HepG2 (cell line): ENCODE results near the gene KCNG4. TPM values are rescaled to one million over a fixed set of nuclear protein-coding genes. Genes with fewer than 3 reads are reported as not detected.

ENCODE experiments used
- ATAC-seq: fragments of 200-7000 bp; cut with Tn5 transposase; 3 replicates; pipeline ENCODE4 v1.9.1; 2020; ENCODE audit warnings: mild to moderate bottlenecking, moderate library complexity
- BruUV-seq: library from RNA; stranded (reverse); fragments of 400-500 nt; replicated peaks from 2 replicates; lab custom pipeline; 2021; lab: Mats Ljungman, UMichigan
- CTCF ChIA-PET: fragments of 300-600 bp; formaldehyde crosslinking; extraction: SDS; loops from one replicate; lab custom pipeline; 2021; ENCODE audit warnings: low total read pairs, inconsistent platforms, low intra/inter-chr PET ratio; lab: Yijun Ruan, JAX
- POLR2A ChIA-PET: fragments of 350-600 bp; sonication (Branson Sonifier 250); formaldehyde crosslinking; loops from one replicate; lab custom pipeline; 2020; ENCODE audit warnings: antibody characterized with exemption, inconsistent platforms; lab: Yijun Ruan, JAX
- DNase-seq: peaks from one replicate; pipeline ENCODE4 v3.0.0-alpha.2; 2015; ENCODE audit warnings: low spot score
- FAIRE-seq: peaks from 3 replicates; lab custom pipeline; 2011; peaks lifted over from hg19 to GRCh38; lab: Jason Lieb, UNC
- H2AFZ ChIP-seq: one replicate; pipeline ENCODE4 v1.6.1; 2011; ENCODE audit warnings: low read length, inconsistent platforms
- H3K27ac ChIP-seq: fragments of 300-600 bp; 3 replicates; pipeline ENCODE4 v1.8.0; 2011; ENCODE audit warnings: mixed run types, mild to moderate bottlenecking, mixed read lengths, low read length, inconsistent platforms; ENCODE audit not compliant: insufficient read depth; ENCODE audit errors: extremely low read length
- H3K27me3 ChIP-seq, 2 experiments: fragments of 200-600 bp in 1 of 2; 2 replicates in 1 of 2; 3 replicates in 1 of 2; pipeline versions ENCODE4 v1.6.0 to v1.8.0; 2011; ENCODE audit warnings: low read length in 2 of 2, mild to moderate bottlenecking in 2 of 2, moderate library complexity in 2 of 2, inconsistent platforms in 1 of 2; ENCODE audit not compliant: insufficient read depth in 2 of 2, control insufficient read depth in 1 of 2
- H3K36me3 ChIP-seq, 2 experiments: fragments of 200-600 bp in 1 of 2; replicated peaks in 1 of 2; 2 replicates in 1 of 2; 3 replicates in 1 of 2; pipeline versions ENCODE4 v1.5.1 to v1.8.0; 2011; ENCODE audit warnings: low read length in 2 of 2, inconsistent platforms in 1 of 2; ENCODE audit not compliant: insufficient read depth in 2 of 2, control insufficient read depth in 1 of 2
- H3K4me1 ChIP-seq: 2 replicates; pipeline ENCODE4 v1.5.1; 2012; ENCODE audit warnings: low read length, inconsistent platforms; ENCODE audit not compliant: insufficient read depth
- H3K4me2 ChIP-seq: 2 replicates; pipeline ENCODE4 v1.6.0; 2011; ENCODE audit warnings: low read depth, low read length, inconsistent platforms
- H3K4me3 ChIP-seq, 3 experiments: fragments of 200-600 bp in 1 of 3; sonication (generic), shearing (Covaris generic) in 1 of 3; replicated peaks in 1 of 3; 2 replicates each; pipeline ENCODE4 v1.5.1; 2011 to 2016; ENCODE audit warnings: low read length in 3 of 3, inconsistent platforms in 2 of 3, low read depth in 2 of 3, mild to moderate bottlenecking in 2 of 3, control low read depth in 1 of 3, mixed read lengths in 1 of 3; ENCODE audit not compliant: insufficient read depth in 1 of 3
- H3K79me2 ChIP-seq: one replicate; pipeline ENCODE4 v1.6.1; 2011; ENCODE audit warnings: low read length, inconsistent platforms; ENCODE audit not compliant: insufficient read depth
- H3K9ac ChIP-seq: 2 replicates; pipeline ENCODE4 v1.6.0; 2011; ENCODE audit warnings: mild to moderate bottlenecking, low read depth, low read length, inconsistent platforms; ENCODE audit not compliant: insufficient read depth
- H3K9me3 ChIP-seq: 2 replicates; pipeline ENCODE4 v1.5.1; 2012; ENCODE audit warnings: mild to moderate bottlenecking, low read length
- H4K20me1 ChIP-seq: 2 replicates; pipeline ENCODE4 v1.6.0; 2011; ENCODE audit warnings: inconsistent platforms, mild to moderate bottlenecking, low read length, moderate library complexity; ENCODE audit not compliant: insufficient read depth
- CBX2 ChIP-seq, 2 experiments: fragments of 200-600 bp in 1 of 2; sonication (generic); formaldehyde crosslinking in 1 of 2; IDR thresholded peaks; 2 replicates each; pipeline versions ENCODE4 v1.7.0 to v1.8.1; 2018 to 2022; ENCODE audit warnings: low read depth in 2 of 2, low read length in 1 of 2, mild to moderate bottlenecking in 1 of 2, missing genetic modification reagents in 1 of 2
- DNMT3B ChIP-seq: conservative IDR thresholded peaks from 2 replicates; pipeline ENCODE4 v1.6.1; 2016; ENCODE audit warnings: missing biosample characterization, control low read depth
- EED ChIP-seq: sonication (generic); formaldehyde crosslinking; IDR thresholded peaks from 2 replicates; pipeline ENCODE4 v1.5.0; 2020; ENCODE audit warnings: mild to moderate bottlenecking, missing genetic modification reagents
- HMG20A ChIP-seq: IDR thresholded peaks from 2 replicates; pipeline ENCODE4 v1.6.1; 2016; ENCODE audit warnings: borderline replicate concordance
- ISL2 ChIP-seq: sonication (generic); formaldehyde crosslinking; IDR thresholded peaks from 2 replicates; pipeline ENCODE4 v1.5.0; 2020; ENCODE audit warnings: missing genetic modification reagents
- SALL1 ChIP-seq: sonication (generic); formaldehyde crosslinking; IDR thresholded peaks from 2 replicates; pipeline ENCODE4 v1.8.0; 2022; ENCODE audit warnings: mild to moderate bottlenecking, missing genetic modification reagents
- SNRNP70 ChIP-seq: fragments of 200-400 bp; formaldehyde crosslinking; IDR thresholded peaks from 2 replicates; pipeline ENCODE4 v1.6.1; 2017; ENCODE audit warnings: mild to moderate bottlenecking, low read depth, low read length, moderate library complexity
- TARDBP ChIP-seq: sonication (generic); formaldehyde crosslinking; IDR thresholded peaks from 2 replicates; pipeline ENCODE4 v1.8.0; 2022; ENCODE audit warnings: mild to moderate bottlenecking, missing genetic modification reagents
- ZNF329 ChIP-seq: sonication (generic); formaldehyde crosslinking; IDR thresholded peaks from 2 replicates; pipeline ENCODE4 v1.9.0; 2021; ENCODE audit warnings: low read depth, mild to moderate bottlenecking, missing genetic modification reagents
- ZNF547 ChIP-seq: sonication (generic); formaldehyde crosslinking; IDR thresholded peaks from 2 replicates; pipeline ENCODE4 v1.5.1; 2020; ENCODE audit warnings: mild to moderate bottlenecking, missing genetic modification reagents
- ZNF577 ChIP-seq: sonication (generic); formaldehyde crosslinking; IDR thresholded peaks from 2 replicates; pipeline ENCODE4 v1.4.0; 2020; ENCODE audit warnings: mild to moderate bottlenecking, low read depth, missing genetic modification reagents, borderline replicate concordance
- ZNF652 ChIP-seq: IDR thresholded peaks from 2 replicates; pipeline ENCODE4 v1.6.1; 2016; ENCODE audit warnings: low read depth, borderline replicate concordance
- ZNF781 ChIP-seq: sonication (generic); formaldehyde crosslinking; IDR thresholded peaks from 2 replicates; pipeline ENCODE4 v1.5.1; 2020; ENCODE audit warnings: borderline replicate concordance, mild to moderate bottlenecking, missing genetic modification reagents; ENCODE audit errors: not compliant biosample characterization
- WGBS: methylation state at CpG from one replicate; pipeline ENCODE4 v1.1.6; 2017; ENCODE audit warnings: low lambda C conversion rate; 5-methylcytosine and 5-hydroxymethylcytosine counted together
- in situ Hi-C: cut with HindIII; loops from 2 replicates; pipeline ENCODE4 v1.10.0; 2017; ENCODE audit warnings: low pct_unique_long_range_greater_than_20kb; ENCODE audit not compliant: extremely low pct_ligation_motif_present
- intact Hi-C: fragments of 100-400 bp; cut with micrococcal nuclease; formaldehyde crosslinking; loops from one replicate; pipeline ENCODE4 v1.10.0; 2022; ENCODE audit not compliant: unreplicated experiment
- polyA plus RNA-seq, 8 experiments: library from polyadenylated mRNA; depleted of rRNA in 3 of 8; stranded (reverse) in 7 of 8; unstranded in 1 of 8; fragments of >200 nt; fragmentation: Illumina TruSeq in 4 of 8; extraction: Trizol in 4 of 8; gene quantifications; 2 replicates each; pipeline versions ENCODE4 v1.2.1 to v1.2.3, GENCODE V29; 2011 to 2016; ENCODE audit warnings: low read depth in 4 of 8, missing spikeins in 1 of 8, mixed read lengths in 1 of 8; ENCODE audit not compliant: insufficient read depth in 1 of 8
- total RNA-seq, 5 experiments: library from RNA; depleted of rRNA; stranded (reverse); fragments of >200 nt; fragmentation: Illumina TruSeq; extraction: Trizol; gene quantifications; 2 replicates each; pipeline ENCODE4 v1.2.3, GENCODE V29; 2016; ENCODE audit warnings: low read depth in 1 of 5
- TF ChIP-seq, protein P1 (sequence below): sonication (generic); formaldehyde crosslinking; IDR thresholded peaks from 2 replicates; pipeline ENCODE4 v1.5.1; 2020; ENCODE audit warnings: mild to moderate bottlenecking, missing genetic modification reagents, moderate library complexity

The KCNG4 gene
- total and polyA plus RNA-seq, 2 of the 13 experiments (the other 11 are each of a cell fraction or from before 2014, with no cell fraction given) = not detected

DNA sequence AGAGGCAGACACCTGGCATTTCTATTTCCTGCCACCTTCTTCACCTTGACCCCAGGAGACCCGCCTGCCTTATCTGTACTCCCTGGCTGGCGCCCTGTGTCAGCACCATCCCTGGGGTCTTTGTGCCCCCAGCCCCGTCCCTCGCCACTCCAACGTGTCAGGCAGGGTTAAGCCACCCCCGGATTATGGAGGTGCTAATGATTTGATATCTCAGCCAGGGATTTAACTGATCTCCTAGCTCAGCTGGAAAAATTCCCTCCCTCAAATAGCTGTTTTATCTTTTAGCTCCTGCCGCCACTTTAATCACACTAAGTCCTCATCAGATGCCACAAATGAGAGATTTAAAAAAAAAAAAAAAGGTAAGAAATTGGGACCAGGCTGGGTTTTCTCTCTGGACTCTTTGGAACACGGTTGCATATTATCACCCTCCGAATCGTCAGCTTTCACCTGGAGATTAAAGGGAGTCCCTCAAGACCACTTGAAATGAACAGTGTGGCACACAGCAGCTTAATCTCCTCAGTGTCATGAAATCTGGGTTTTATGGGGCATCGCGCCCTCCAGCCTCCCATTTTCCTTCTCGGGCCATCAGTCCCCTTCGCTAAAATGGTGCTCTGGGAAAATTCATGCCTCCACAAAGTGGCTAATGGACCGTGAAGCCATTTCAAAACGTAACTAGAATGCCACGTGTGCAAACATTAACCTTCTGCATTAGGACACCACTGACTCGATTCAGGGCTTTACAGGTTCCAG, 28.7 kb upstream of the KCNG4 start:
- Histone ChIP-seq H3K9ac (no peak overlapping the region), H3K9me3 (no peaks in the 10 kb centered on the region), H3K27me3 (no peaks in the 10 kb centered on the region; a peak in 1 of 5 replicates)
- POLR2A ChIA-PET = no interaction called here
- WGBS = 40% methylated on average over 18 of the region's 18 CpGs
- TF ChIP-seq DNMT3B (CRISPR knock-in tag) = no peak
- TF ChIP-seq, all 625 proteins: peak for 0
- DNase-seq (no peak), ATAC-seq (no peak), FAIRE-seq (no peak)
- CTCF ChIA-PET = no interaction called here
- Histone ChIP-seq H3K27ac (no peak overlapping the region), H2AFZ (no peak overlapping the region), H3K4me3 (no peak overlapping the region), H3K79me2 (no peaks in the 10 kb centered on the region), H3K4me2 (no peak overlapping the region), H3K4me1 (peaks cover 10% of the 10 kb centered on the region), H3K36me3 (no peaks in the 10 kb centered on the region), H4K20me1 (no peaks in the 10 kb centered on the region)
- in situ Hi-C loops = no loop called here
- no TSS peak for BruUV-seq
- intact Hi-C loops = no loop called here

DNA sequence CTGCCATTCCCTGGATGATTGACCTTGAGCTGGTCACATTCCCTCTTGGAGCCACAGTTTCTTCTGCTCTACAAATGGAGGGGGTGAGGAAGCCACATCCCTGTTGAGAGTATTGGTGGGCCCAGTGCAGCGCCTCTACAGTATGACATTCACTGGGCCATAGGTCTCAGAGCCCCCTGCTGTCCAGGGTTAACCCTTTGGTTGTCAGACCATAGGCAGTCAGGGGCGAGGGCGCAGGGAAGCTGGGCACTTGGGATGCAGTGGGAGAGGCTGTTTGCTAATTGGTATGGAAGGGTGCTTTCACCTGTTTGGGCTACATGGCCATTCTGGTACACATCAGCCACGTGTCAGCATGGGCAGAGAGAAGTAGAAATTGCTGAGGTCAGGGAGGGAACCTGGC, 27.6 kb upstream of the KCNG4 start:
- Histone ChIP-seq H3K4me1 (peaks cover 10% of the 10 kb centered on the region), H2AFZ (no peak overlapping the region), H3K9ac (no peak overlapping the region), H4K20me1 (no peaks in the 10 kb centered on the region), H3K27ac (no peak overlapping the region), H3K4me2 (peak overlapping the region; percentile 71; the same call in 1 of the 2 replicates), H3K79me2 (no peaks in the 10 kb centered on the region), H3K36me3 (no peaks in the 10 kb centered on the region), H3K9me3 (no peaks in the 10 kb centered on the region), H3K4me3 (no peak overlapping the region), H3K27me3 (no peaks in the 10 kb centered on the region; a peak in 1 of 5 replicates)
- ChIA-PET POLR2A (no interaction called here), CTCF (no interaction called here)
- ATAC-seq = no peak
- in situ Hi-C loops (no loop called here), intact Hi-C loops (no loop called here)
- no peak for FAIRE-seq
- 53% methylated on average over 4 of the region's 4 CpGs for whole genome bisulfite sequencing
- BruUV-seq = no TSS peak
- no peak for DNase-seq
- peak; percentile 72 for TF ChIP-seq ZNF652 (CRISPR knock-in tag)
- TF ChIP-seq ZNF329 (CRISPR knock-in tag) = no peak
- no peak for TF ChIP-seq ZNF547
- 0 out of 2 replicates have a peak, but pooled peaks have one; percentile 8 for TF ChIP-seq EED (CRISPR knock-in tag)
- TF ChIP-seq, protein P1, sequence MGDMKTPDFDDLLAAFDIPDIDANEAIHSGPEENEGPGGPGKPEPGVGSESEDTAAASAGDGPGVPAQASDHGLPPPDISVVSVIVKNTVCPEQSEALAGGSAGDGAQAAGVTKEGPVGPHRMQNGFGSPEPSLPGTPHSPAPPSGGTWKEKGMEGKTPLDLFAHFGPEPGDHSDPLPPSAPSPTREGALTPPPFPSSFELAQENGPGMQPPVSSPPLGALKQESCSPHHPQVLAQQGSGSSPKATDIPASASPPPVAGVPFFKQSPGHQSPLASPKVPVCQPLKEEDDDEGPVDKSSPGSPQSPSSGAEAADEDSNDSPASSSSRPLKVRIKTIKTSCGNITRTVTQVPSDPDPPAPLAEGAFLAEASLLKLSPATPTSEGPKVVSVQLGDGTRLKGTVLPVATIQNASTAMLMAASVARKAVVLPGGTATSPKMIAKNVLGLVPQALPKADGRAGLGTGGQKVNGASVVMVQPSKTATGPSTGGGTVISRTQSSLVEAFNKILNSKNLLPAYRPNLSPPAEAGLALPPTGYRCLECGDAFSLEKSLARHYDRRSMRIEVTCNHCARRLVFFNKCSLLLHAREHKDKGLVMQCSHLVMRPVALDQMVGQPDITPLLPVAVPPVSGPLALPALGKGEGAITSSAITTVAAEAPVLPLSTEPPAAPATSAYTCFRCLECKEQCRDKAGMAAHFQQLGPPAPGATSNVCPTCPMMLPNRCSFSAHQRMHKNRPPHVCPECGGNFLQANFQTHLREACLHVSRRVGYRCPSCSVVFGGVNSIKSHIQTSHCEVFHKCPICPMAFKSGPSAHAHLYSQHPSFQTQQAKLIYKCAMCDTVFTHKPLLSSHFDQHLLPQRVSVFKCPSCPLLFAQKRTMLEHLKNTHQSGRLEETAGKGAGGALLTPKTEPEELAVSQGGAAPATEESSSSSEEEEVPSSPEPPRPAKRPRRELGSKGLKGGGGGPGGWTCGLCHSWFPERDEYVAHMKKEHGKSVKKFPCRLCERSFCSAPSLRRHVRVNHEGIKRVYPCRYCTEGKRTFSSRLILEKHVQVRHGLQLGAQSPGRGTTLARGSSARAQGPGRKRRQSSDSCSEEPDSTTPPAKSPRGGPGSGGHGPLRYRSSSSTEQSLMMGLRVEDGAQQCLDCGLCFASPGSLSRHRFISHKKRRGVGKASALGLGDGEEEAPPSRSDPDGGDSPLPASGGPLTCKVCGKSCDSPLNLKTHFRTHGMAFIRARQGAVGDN (CRISPR knock-in tag) = no peak
- no peak for TF ChIP-seq ISL2 (CRISPR knock-in tag)
- TF ChIP-seq SNRNP70 = no peak
- TF ChIP-seq SALL1 (CRISPR knock-in tag) = no peak
- no peak for TF ChIP-seq ZNF577 (CRISPR knock-in tag)
- no peak for TF ChIP-seq CBX2 (IDR thresholded peaks at IDR 0.05; ENCODE audit: low read depth, low read length)
- TF ChIP-seq CBX2 (CRISPR knock-in tag; IDR thresholded peaks at IDR 0.05; ENCODE audit: low read depth) = no peak
- no peak for TF ChIP-seq HMG20A
- TF ChIP-seq TARDBP (CRISPR knock-in tag) = no peak
- TF ChIP-seq ZNF781 (CRISPR knock-in tag) = no peak
